ENCODE results near the gene TXK.

Gene TXK

GRCh38 chr4:48046059-48046458, 88.0 kb downstream of the TXK start:
- no peak for TF ChIP-seq CTCF (IDR thresholded peaks at IDR 0.05; ENCODE audit: control insufficient read depth, insufficient read depth, low read depth, low read length, missing control alignments)
- no peak overlapping the region for H3K4me3 ChIP-seq (ENCODE audit: control insufficient read depth, low read depth, low read length)
- DNase-seq (ENCODE audit: low read depth) = no peak

- DNase-seq (ENCODE audit: low read depth) = no peak
- no peak overlapping the region for H3K4me3 ChIP-seq (ENCODE audit: control insufficient read depth, low read depth, low read length)
- no peak for TF ChIP-seq CTCF (IDR thresholded peaks at IDR 0.05; ENCODE audit: control insufficient read depth, insufficient read depth, low read depth, low read length, missing control alignments)
Measured at GRCh38 chr4:48044298-48044697, 89.8 kb downstream of the TXK start.

GRCh38 chr4:48043504-48043903, 90.5 kb downstream of the TXK start:
- TF ChIP-seq CTCF (IDR thresholded peaks at IDR 0.05; ENCODE audit: control insufficient read depth, insufficient read depth, low read depth, low read length, missing control alignments) = no peak
- no peak for DNase-seq (ENCODE audit: low read depth)
- no peak overlapping the region for H3K4me3 ChIP-seq (ENCODE audit: control insufficient read depth, low read depth, low read length)

GRCh38 chr4:48042979-48043461, 91.0 kb downstream of the TXK start:
- no peak for TF ChIP-seq CTCF (IDR thresholded peaks at IDR 0.05; ENCODE audit: control insufficient read depth, insufficient read depth, low read depth, low read length, missing control alignments)
- no peak for DNase-seq (ENCODE audit: low read depth)
- H3K4me3 ChIP-seq (ENCODE audit: control insufficient read depth, low read depth, low read length) = no peak overlapping the region

- H3K4me3 ChIP-seq (ENCODE audit: control insufficient read depth, low read depth, low read length) = no peak overlapping the region
- no peak for TF ChIP-seq CTCF (IDR thresholded peaks at IDR 0.05; ENCODE audit: control insufficient read depth, insufficient read depth, low read depth, low read length, missing control alignments)
- no peak for DNase-seq (ENCODE audit: low read depth)
Measured at GRCh38 chr4:48041535-48042137, 92.4 kb downstream of the TXK start.

GRCh38 chr4:48039561-48039960, 94.5 kb downstream of the TXK start:
- DNase-seq (ENCODE audit: low read depth) = no peak
- no peak for TF ChIP-seq CTCF (IDR thresholded peaks at IDR 0.05; ENCODE audit: control insufficient read depth, insufficient read depth, low read depth, low read length, missing control alignments)
- H3K4me3 ChIP-seq (ENCODE audit: control insufficient read depth, low read depth, low read length) = no peak overlapping the region
